Smooth muscle cell (in vitro differentiated cells): Measurements from ENCODE around the gene INPP5E. TPM values are rescaled to one million over a fixed set of nuclear protein-coding genes. Genes with fewer than 3 reads are reported as not detected.
A peak's percentile ranks its signal among the peaks of the same experiment; 100 is the strongest.

Source experiments
- DNase-seq: peaks from one replicate; lab custom pipeline; 2025; ENCODE audit not compliant: unreplicated experiment; lab: John Stamatoyannopoulos, UW
- H2AFZ ChIP-seq: fragments of 200-600 bp; sonication (generic); 2 replicates; pipeline ENCODE4 v1.6.0; 2016; ENCODE audit warnings: antibody characterized with exemption, low read depth, mild to moderate bottlenecking
- H3F3A ChIP-seq: fragments of 200-600 bp; sonication (generic); 2 replicates; pipeline ENCODE4 v1.6.0; 2017; ENCODE audit warnings: antibody characterized with exemption, low read depth
- H3K27ac ChIP-seq: fragments of 200-600 bp; sonication (generic); 2 replicates; pipeline ENCODE4 v1.5.1; 2016; ENCODE audit warnings: low read depth, mild to moderate bottlenecking
- H3K27me3 ChIP-seq: fragments of 200-600 bp; sonication (generic); 2 replicates; pipeline ENCODE4 v1.6.1; 2016; ENCODE audit warnings: low read depth, mild to moderate bottlenecking
- H3K36me3 ChIP-seq: fragments of 200-600 bp; sonication (generic); 2 replicates; pipeline ENCODE4 v1.5.1; 2016; ENCODE audit warnings: low read depth
- H3K4me1 ChIP-seq: fragments of 200-600 bp; sonication (generic); 2 replicates; pipeline ENCODE4 v1.5.1; 2016; ENCODE audit warnings: low read depth
- H3K4me2 ChIP-seq: fragments of 200-600 bp; sonication (generic); 2 replicates; pipeline ENCODE4 v1.6.0; 2016; ENCODE audit warnings: mild to moderate bottlenecking
- H3K4me3 ChIP-seq: fragments of 200-600 bp; sonication (generic); 2 replicates; pipeline ENCODE4 v1.5.1; 2016; ENCODE audit warnings: mild to moderate bottlenecking
- H3K79me2 ChIP-seq: fragments of 200-600 bp; sonication (generic); 2 replicates; pipeline ENCODE4 v1.6.0; 2016; ENCODE audit warnings: low read depth, mild to moderate bottlenecking
- H3K9ac ChIP-seq: fragments of 200-600 bp; sonication (generic); 2 replicates; pipeline ENCODE4 v1.6.0; 2016; ENCODE audit warnings: low read depth
- H3K9me3 ChIP-seq: fragments of 200-600 bp; sonication (generic); replicated peaks from 2 replicates; pipeline ENCODE4 v1.5.1; 2016; ENCODE audit warnings: low read depth
- H4K20me1 ChIP-seq: fragments of 200-600 bp; sonication (generic); 2 replicates; pipeline ENCODE4 v1.6.0; 2016; ENCODE audit warnings: low read depth
- WGBS: methylation state at CpG from one replicate; pipeline ENCODE4 v1.1.7; 2016; ENCODE audit warnings: low lambda C conversion rate; 5-methylcytosine and 5-hydroxymethylcytosine counted together
- polyA plus RNA-seq: library from polyadenylated mRNA; unstranded; fragments of >200 nt; fragmentation: Nextera tagmentation; extraction: Ambion mirVana; gene quantifications from 2 replicates; pipeline ENCODE4 v1.2.1, GENCODE V29; 2016
- total RNA-seq: library from RNA; depleted of rRNA; stranded (reverse); fragments of >200 nt; gene quantifications from 2 replicates; pipeline ENCODE4 v1.2.3, GENCODE V29; 2014
- TF ChIP-seq, protein P1 (sequence below): fragments of 200-600 bp; sonication (generic); IDR thresholded peaks from 2 replicates; pipeline ENCODE4 v1.5.1; 2017; ENCODE audit warnings: borderline replicate concordance, mild to moderate bottlenecking, antibody characterized with exemption; ENCODE audit not compliant: insufficient read depth, poor library complexity, severe bottlenecking

INPP5E gene
- total and polyA plus RNA-seq, 2 experiments from 2014 or later: 2.8 to 7.7 TPM

DNA sequence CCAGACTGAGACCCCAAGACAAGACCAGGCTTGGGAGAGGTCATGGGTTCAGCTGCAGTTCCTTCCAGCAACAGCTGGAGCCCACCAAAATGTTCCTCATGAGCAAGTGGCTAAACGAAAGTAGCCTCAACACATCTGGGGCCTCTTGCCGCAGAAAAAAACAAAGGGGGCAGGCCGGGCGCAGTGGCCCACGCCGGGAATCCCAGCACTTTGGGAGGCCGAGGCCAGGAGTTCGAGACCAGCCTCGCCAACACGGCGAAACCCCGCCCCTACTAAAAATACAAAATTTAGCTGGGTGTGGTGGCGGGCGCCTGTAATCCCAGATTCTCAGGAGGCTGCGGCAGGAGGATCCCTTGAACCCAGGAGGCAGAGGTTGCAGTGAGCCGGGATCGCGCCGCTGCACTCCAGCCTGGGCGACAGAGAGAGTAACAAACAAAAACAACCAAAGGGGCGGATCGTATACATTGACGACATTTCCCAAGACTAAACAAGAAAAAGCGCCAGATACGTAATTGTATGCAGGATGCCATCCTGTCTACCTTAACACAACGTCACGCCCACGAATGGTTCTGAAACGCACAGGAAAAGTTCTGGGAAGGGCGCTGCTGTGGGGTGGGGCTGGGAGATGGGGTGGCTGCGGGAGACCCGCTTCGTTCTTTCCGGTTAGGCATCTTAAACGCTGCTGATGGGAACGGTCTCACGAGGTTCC, 1.7 kb downstream of the INPP5E start:
- Histone ChIP-seq H3K79me2 (peaks cover 40% of the 10 kb centered on the region), H3K36me3 (no peaks in the 10 kb centered on the region), H4K20me1 (peaks cover 94% of the 10 kb centered on the region), H3K27me3 (no peaks in the 10 kb centered on the region), H3F3A (peaks cover 22% of the 10 kb centered on the region), H3K9ac (peak overlapping the region; percentile 90), H3K4me3 (peak overlapping the region; percentile 96), H3K27ac (no peak overlapping the region), H3K4me2 (peak overlapping the region; percentile 100), H2AFZ (no peak overlapping the region), H3K4me1 (peaks cover 7% of the 10 kb centered on the region), H3K9me3 (no peaks in the 10 kb centered on the region)
- TF ChIP-seq, protein P1, sequence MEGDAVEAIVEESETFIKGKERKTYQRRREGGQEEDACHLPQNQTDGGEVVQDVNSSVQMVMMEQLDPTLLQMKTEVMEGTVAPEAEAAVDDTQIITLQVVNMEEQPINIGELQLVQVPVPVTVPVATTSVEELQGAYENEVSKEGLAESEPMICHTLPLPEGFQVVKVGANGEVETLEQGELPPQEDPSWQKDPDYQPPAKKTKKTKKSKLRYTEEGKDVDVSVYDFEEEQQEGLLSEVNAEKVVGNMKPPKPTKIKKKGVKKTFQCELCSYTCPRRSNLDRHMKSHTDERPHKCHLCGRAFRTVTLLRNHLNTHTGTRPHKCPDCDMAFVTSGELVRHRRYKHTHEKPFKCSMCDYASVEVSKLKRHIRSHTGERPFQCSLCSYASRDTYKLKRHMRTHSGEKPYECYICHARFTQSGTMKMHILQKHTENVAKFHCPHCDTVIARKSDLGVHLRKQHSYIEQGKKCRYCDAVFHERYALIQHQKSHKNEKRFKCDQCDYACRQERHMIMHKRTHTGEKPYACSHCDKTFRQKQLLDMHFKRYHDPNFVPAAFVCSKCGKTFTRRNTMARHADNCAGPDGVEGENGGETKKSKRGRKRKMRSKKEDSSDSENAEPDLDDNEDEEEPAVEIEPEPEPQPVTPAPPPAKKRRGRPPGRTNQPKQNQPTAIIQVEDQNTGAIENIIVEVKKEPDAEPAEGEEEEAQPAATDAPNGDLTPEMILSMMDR: no peak
- no peak for DNase-seq
- WGBS: 55% methylated on average over 37 of the region's 37 CpGs

DNA sequence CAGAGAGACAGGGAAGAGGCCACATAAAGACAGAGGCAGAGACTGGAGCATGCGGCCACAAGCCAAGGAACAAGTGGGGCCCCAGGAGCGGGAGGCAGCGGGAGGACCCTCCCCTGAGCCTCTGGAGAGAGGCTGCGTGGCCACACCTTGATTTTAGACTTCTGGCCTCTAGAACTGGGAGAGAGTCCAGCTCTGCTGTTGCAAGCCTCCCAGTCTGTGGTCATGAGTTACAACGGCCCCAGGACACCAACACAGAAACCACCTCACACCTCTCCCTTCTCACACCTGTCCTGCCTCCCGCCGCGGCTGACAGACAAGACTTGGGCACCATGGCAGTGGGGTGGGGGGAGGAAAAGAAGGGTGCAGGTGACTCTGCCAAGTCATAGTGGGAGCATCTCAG, 2.2 kb downstream of the INPP5E start:
- Histone ChIP-seq H3K36me3 (no peaks in the 10 kb centered on the region), H3K79me2 (peaks cover 40% of the 10 kb centered on the region), H3K4me1 (peaks cover 7% of the 10 kb centered on the region), H3K27ac (no peak overlapping the region), H3K4me3 (no peak overlapping the region), H2AFZ (no peak overlapping the region), H3F3A (peaks cover 22% of the 10 kb centered on the region), H3K9me3 (no peaks in the 10 kb centered on the region), H3K9ac (no peak overlapping the region), H3K4me2 (peak overlapping the region; percentile 100), H3K27me3 (no peaks in the 10 kb centered on the region), H4K20me1 (peaks cover 93% of the 10 kb centered on the region)
- TF ChIP-seq, protein P1: no peak
- DNase-seq: no peak
- 82% methylated on average over 7 of the region's 8 CpGs for WGBS

DNA sequence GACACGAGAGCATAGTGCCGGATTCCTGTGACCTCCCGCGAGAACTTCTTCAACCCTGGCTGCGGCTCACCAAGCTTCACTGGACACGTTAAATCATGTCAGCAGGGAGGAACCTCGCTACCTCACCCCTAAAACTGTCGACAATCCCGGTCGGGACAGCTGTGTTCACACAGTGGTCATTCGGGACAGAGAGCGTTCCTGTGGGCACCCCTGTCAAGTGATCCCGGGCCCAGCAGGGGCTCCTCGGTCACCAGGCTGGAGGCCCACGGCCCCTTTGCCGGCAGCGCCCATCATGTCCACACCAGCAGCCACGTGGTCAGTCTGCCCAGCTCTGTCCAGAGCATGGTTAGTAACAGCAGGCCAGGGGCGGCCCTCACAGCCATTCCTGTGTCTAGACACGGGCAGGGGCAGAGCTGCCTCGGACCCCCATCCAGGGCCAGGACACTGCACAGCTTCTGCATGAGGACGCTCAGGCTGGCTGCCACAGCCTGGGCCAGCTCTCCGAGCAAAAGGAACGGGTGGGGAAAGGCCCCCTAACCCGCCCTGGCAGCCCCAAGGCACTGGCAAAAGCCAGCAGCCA, 3.5 kb downstream of the INPP5E start:
- H3K4me1 ChIP-seq: peaks cover 7% of the 10 kb centered on the region
- WGBS: 97% methylated on average over 25 of the region's 25 CpGs
- no peak overlapping the region for H3K27ac ChIP-seq
- no peak overlapping the region for H3K4me3 ChIP-seq
- peaks cover 40% of the 10 kb centered on the region for H3K79me2 ChIP-seq
- TF ChIP-seq, protein P1: no peak
- H2AFZ ChIP-seq: no peak overlapping the region
- H3K9me3 ChIP-seq: no peaks in the 10 kb centered on the region
- DNase-seq: no peak
- no peaks in the 10 kb centered on the region for H3K36me3 ChIP-seq
- no peak overlapping the region for H3K4me2 ChIP-seq
- H3K9ac ChIP-seq: no peak overlapping the region
- H3F3A ChIP-seq: peaks cover 13% of the 10 kb centered on the region
- peaks cover 80% of the 10 kb centered on the region for H4K20me1 ChIP-seq
- no peaks in the 10 kb centered on the region for H3K27me3 ChIP-seq
